HG02798 (cell line): Measurements from ENCODE around the gene CEND1.

Source experiments
- ATAC-seq: cut with Tn5 transposase; IDR thresholded peaks from one replicate; pipeline ENCODE4 v1.9.1; 2021; ENCODE audit warnings: mild to moderate bottlenecking; ENCODE audit not compliant: unreplicated experiment, poor library complexity

Gene CEND1

GRCh38 chr11:828506-829175 lies 38.8 kb upstream of the CEND1 start:
- ATAC-seq: no peak

- no peak for ATAC-seq
Observed at GRCh38 chr11:827897-828192, 38.0 kb upstream of the CEND1 start, which contains the start of gene CRACR2B. CRACR2B (plus strand) TSS chr11:827919; CDS start chr11:828608, 689 bp downstream.

GRCh38 chr11:827146-827896 lies 37.4 kb upstream of the CEND1 start:
- peak; percentile 40 for ATAC-seq

GRCh38 chr11:826836-827145 lies 36.9 kb upstream of the CEND1 start:
- no peak for ATAC-seq

- ATAC-seq: no peak
Observed at GRCh38 chr11:826227-826621, 36.3 kb upstream of the CEND1 start.

- ATAC-seq: no peak
Observed at GRCh38 chr11:825366-826226, 35.7 kb upstream of the CEND1 start.

- ATAC-seq: no peak
Observed at GRCh38 chr11:824942-825341, 35.1 kb upstream of the CEND1 start.

- ATAC-seq: no peak
Observed at GRCh38 chr11:824292-824880, 34.5 kb upstream of the CEND1 start.

GRCh38 chr11:823441-824291 lies 33.8 kb upstream of the CEND1 start:
- ATAC-seq: no peak

- no peak for ATAC-seq
Observed at GRCh38 chr11:821512-822371, 31.9 kb upstream of the CEND1 start.

- no peak for ATAC-seq
Observed at GRCh38 chr11:820655-821511, 31.0 kb upstream of the CEND1 start.

- ATAC-seq: peak; percentile 68
Observed at GRCh38 chr11:819943-820649, 30.2 kb upstream of the CEND1 start.

- peak; percentile 73 for ATAC-seq
Observed at GRCh38 chr11:819129-819931, 29.4 kb upstream of the CEND1 start.

GRCh38 chr11:818396-819128 lies 28.7 kb upstream of the CEND1 start, which contains the start of gene PNPLA2:
PNPLA2 (plus strand) TSS chr11:818914; CDS start chr11:819719, 805 bp downstream.
- no peak for ATAC-seq

- no peak for ATAC-seq
Observed at GRCh38 chr11:816433-816779, 26.5 kb upstream of the CEND1 start.
